ENCODE measurements around the gene CLASP1. TPM values are rescaled to one million over a fixed set of nuclear protein-coding genes. Genes with fewer than 3 reads are reported as not detected.

The CLASP1 gene
- total RNA-seq, 1 experiment from 2014 or later, result 45.9 TPM

- no peaks in the 10 kb centered on the region for H3K9me3 Mint-ChIP-seq
- Histone ChIP-seq H2AFZ (ENCODE audit: low read length) (no peak overlapping the region), H4K91ac (ENCODE audit: insufficient read length, low read depth, low read length) (no peak overlapping the region), H3K14ac (ENCODE audit: insufficient read depth, low read length) (no peak overlapping the region), H2BK15ac (ENCODE audit: low read depth, low read length) (no peak overlapping the region), H3K56ac (ENCODE audit: insufficient read length, low read depth, low read length) (no peak overlapping the region), H2BK120ac (ENCODE audit: low read depth, low read length, poor library complexity, severe bottlenecking) (no peak overlapping the region), H2BK20ac (ENCODE audit: low read depth, low read length, poor library complexity, severe bottlenecking) (no peak overlapping the region), H3K9me3 (ENCODE audit: control insufficient read depth, low read depth, low read length) (no peaks in the 10 kb centered on the region), H3T11ph (ENCODE audit: low read length) (no peak overlapping the region), H3K4me1 (ENCODE audit: insufficient read depth, low read length) (no peaks in the 10 kb centered on the region), H3K27ac (ENCODE audit: insufficient read length, low read depth, low read length) (no peak overlapping the region), H4K20me1 (ENCODE audit: control insufficient read depth, insufficient read depth, insufficient read length) (no peaks in the 10 kb centered on the region), H3K9ac (ENCODE audit: extremely low read depth, insufficient read length, low read length) (no peak overlapping the region), H3K79me1 (ENCODE audit: insufficient read depth, low read depth, low read length, poor library complexity, severe bottlenecking) (no peaks in the 10 kb centered on the region), H3K4me2 (ENCODE audit: insufficient read depth, insufficient read length, low read length) (no peak overlapping the region), H3K27me3 (ENCODE audit: insufficient read depth, low read length) (no peaks in the 10 kb centered on the region), H3K18ac (ENCODE audit: insufficient read length, low read depth, low read length) (no peak overlapping the region), H2BK12ac (ENCODE audit: insufficient read length, low read depth, low read length) (no peak overlapping the region), H3K4ac (ENCODE audit: low read depth, low read length) (no peak overlapping the region), H4K5ac (ENCODE audit: insufficient read length, low read depth, low read length) (no peak overlapping the region), H3K79me2 (ENCODE audit: insufficient read depth, low read length) (no peaks in the 10 kb centered on the region), H2BK5ac (ENCODE audit: insufficient read length, low read length) (no peak overlapping the region), H3K23ac (ENCODE audit: insufficient read length, low read depth, low read length) (no peak overlapping the region), H2AK5ac (ENCODE audit: insufficient read length, low read length) (no peak overlapping the region), H3K23me2 (ENCODE audit: insufficient read length, low read depth, low read length, poor library complexity, severe bottlenecking) (no peaks in the 10 kb centered on the region), H4K8ac (replicated peaks; ENCODE audit: insufficient read length, low read depth, low read length) (no peak overlapping the region)
- peaks cover 21 to 55% (median 26%) of the 10 kb centered on the region in 3 experiments for H3K36me3 Mint-ChIP-seq (ENCODE audit: insufficient read depth in 1 of 3, low read depth in 3 of 3)
- H3K4me1 Mint-ChIP-seq, result no peaks in the 10 kb centered on the region
- no peak for TF ChIP-seq CTCF (conservative IDR thresholded peaks at IDR 0.05)
- no peaks in the 10 kb centered on the region for H3K27me3 Mint-ChIP-seq (ENCODE audit: low read depth)
- no peak overlapping the region for H3K4me3 Mint-ChIP-seq
- WGBS (ENCODE audit: extremely low coverage, insufficient read length, low lambda C conversion rate), result no CpG with 5 or more reads among the region's 7 CpGs
- no peak for DNase-seq
- H3K27ac Mint-ChIP-seq, result no peak overlapping the region
Observed at GRCh38 chr2:121368155-121368554, 281.1 kb downstream of the CLASP1 start.

Data from H9 (cell line).